Body of pancreas (tissue), 4 donors: ENCODE data around the gene PTK7. TPM values are rescaled to one million over a fixed set of nuclear protein-coding genes. Genes with fewer than 3 reads are reported as not detected.
A peak's percentile ranks its signal among the peaks of the same experiment; 100 is the strongest.
"Not testable (repeated sequence)": the region's sequence is repeated elsewhere in the genome, so short reads cannot be mapped to it uniquely, and the experiment has no call there.

Source experiments
- ATAC-seq: fragments of 150-250 bp; one replicate; pipeline ENCODE4 v1.9.1; 2016
- DNase-seq, 4 donors: peaks; one replicate each; pipeline ENCODE4 v3.0.0-alpha.2; 2019
- H3K27ac ChIP-seq, 4 donors: fragments of 200-600 bp; sonication (generic); 1 replicate in 3 of 4; 2 replicates in 1 of 4; pipeline versions ENCODE4 v1.5.1 to v1.6.1; 2016 to 2019; ENCODE audit warnings: mild to moderate bottlenecking in 1 of 4, mixed read lengths in 1 of 4, moderate library complexity in 1 of 4
- H3K27me3 ChIP-seq, 2 donors: fragments of 200-600 bp; sonication (generic); one replicate each; pipeline ENCODE4 v1.6.0; 2016; ENCODE audit warnings: mild to moderate bottlenecking in 1 of 2
- H3K36me3 ChIP-seq, 2 donors: fragments of 200-600 bp; sonication (generic); replicated peaks in 1 of 2; 2 replicates each; pipeline ENCODE4 v1.5.1; 2016; ENCODE audit warnings: low read depth in 2 of 2; ENCODE audit not compliant: insufficient read depth in 1 of 2
- H3K4me1 ChIP-seq: fragments of 200-600 bp; sonication (generic); one replicate; pipeline ENCODE4 v1.6.0; 2016
- H3K4me3 ChIP-seq, 2 donors: fragments of 200-600 bp; sonication (generic); 1 replicate in 1 of 2; 2 replicates in 1 of 2; pipeline ENCODE4 v1.5.1; 2016 to 2019
- H3K9me3 ChIP-seq, 3 donors: fragments of 200-600 bp; sonication (generic); 1 replicate in 2 of 3; 2 replicates in 1 of 3; pipeline ENCODE4 v1.5.1; 2016
- POLR2A ChIP-seq, 3 donors: fragments of 450-650 bp; IDR thresholded peaks; one replicate each; pipeline ENCODE4 v1.6.1; 2016; ENCODE audit warnings: antibody characterized with exemption in 3 of 3, mild to moderate bottlenecking in 2 of 3
- WGBS, 2 donors: methylation state at CpG; one replicate each; pipeline ENCODE4 v1.1.5; 2017; 5-methylcytosine and 5-hydroxymethylcytosine counted together
- intact Hi-C: fragments of 100-400 bp; cut with DNase I; formaldehyde crosslinking; loops from one replicate; pipeline ENCODE4 v1.15.1; 2023
- total RNA-seq, 2 donors: library from RNA; depleted of rRNA; stranded (reverse); fragments of >200 nt; gene quantifications; one replicate each; pipeline ENCODE4 v1.1.0, GENCODE V29; 2016
- TF ChIP-seq, protein P1 (sequence below), 7 experiments: fragments of 450-650 bp in 4 of 7; fragments of 200-600 bp in 3 of 7; sonication (generic) in 3 of 7; IDR thresholded peaks; one replicate each; pipeline ENCODE4 v1.5.1; 2016 to 2019; ENCODE audit warnings: antibody characterized with exemption in 7 of 7

The PTK7 gene
- total RNA-seq, 2 donors from 2014 or later: 26.4 to 28.0 TPM

- Histone ChIP-seq H3K4me1 (no peaks in the 10 kb centered on the region), H3K27me3 (no peaks in the 10 kb centered on the region), H3K36me3 (no peaks in the 10 kb centered on the region), H3K9me3 (no peaks in the 10 kb centered on the region), H3K4me3 (no peak overlapping the region), H3K27ac (no peak overlapping the region)
- intact Hi-C loops: no loop called here
- ATAC-seq (no peak), DNase-seq (no peak)
- TF ChIP-seq POLR2A (IDR thresholded peaks at IDR 0.05): no peak
- TF ChIP-seq, protein P1, sequence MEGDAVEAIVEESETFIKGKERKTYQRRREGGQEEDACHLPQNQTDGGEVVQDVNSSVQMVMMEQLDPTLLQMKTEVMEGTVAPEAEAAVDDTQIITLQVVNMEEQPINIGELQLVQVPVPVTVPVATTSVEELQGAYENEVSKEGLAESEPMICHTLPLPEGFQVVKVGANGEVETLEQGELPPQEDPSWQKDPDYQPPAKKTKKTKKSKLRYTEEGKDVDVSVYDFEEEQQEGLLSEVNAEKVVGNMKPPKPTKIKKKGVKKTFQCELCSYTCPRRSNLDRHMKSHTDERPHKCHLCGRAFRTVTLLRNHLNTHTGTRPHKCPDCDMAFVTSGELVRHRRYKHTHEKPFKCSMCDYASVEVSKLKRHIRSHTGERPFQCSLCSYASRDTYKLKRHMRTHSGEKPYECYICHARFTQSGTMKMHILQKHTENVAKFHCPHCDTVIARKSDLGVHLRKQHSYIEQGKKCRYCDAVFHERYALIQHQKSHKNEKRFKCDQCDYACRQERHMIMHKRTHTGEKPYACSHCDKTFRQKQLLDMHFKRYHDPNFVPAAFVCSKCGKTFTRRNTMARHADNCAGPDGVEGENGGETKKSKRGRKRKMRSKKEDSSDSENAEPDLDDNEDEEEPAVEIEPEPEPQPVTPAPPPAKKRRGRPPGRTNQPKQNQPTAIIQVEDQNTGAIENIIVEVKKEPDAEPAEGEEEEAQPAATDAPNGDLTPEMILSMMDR (IDR thresholded peaks at IDR 0.05): no peak
- 85 to 87% methylated on average over 9 of the region's 9 CpGs for WGBS, 2 donors
These were observed 29.6 kb downstream of the PTK7 start for GRCh38 chr6:43105538-43106222.

DNA sequence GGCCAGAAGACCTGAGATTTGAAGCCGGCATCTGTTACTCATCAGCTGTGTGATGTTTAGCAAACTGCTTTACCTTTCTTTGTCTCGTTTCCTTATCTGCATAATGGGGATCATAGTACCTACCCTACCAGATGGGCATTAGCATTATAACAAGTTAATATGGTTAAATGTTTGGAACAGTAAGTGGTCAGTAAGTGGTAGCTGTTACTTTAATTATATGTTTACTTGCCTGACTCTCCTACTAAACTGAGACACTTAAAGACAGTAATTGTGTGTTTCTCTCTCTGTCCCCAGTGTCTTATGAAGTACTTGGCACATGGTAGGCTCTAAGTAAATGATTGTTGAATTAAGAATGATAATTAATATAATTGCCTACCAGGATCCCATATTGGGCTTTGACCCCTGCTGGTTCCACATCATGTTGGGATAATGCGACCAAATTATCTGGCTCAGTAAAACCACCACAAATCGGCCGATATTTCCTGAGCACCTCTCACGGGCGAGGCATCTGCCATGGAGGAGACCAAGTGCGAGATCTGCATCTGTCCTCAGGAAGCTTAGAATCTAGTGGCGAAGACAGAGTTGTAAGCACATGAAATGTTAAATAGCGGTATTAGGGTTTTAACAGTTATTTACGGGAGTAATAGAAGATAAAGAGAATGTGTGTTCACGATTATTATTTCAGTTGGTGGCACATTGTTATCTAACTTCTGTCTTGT, 31.4 kb downstream of the PTK7 start:
- intact Hi-C loops: no loop called here
- Histone ChIP-seq H3K36me3 (no peaks in the 10 kb centered on the region), H3K4me1 (no peaks in the 10 kb centered on the region), H3K9me3 (no peaks in the 10 kb centered on the region), H3K27me3 (no peaks in the 10 kb centered on the region), H3K4me3 (no peak overlapping the region), H3K27ac (no peak overlapping the region)
- ATAC-seq: no peak
- TF ChIP-seq, protein P1 (IDR thresholded peaks at IDR 0.05): no peak
- no peak for TF ChIP-seq POLR2A (IDR thresholded peaks at IDR 0.05)
- 87 to 91% methylated on average over 12 of the region's 12 CpGs for WGBS, 2 donors
- DNase-seq: no peak

DNA sequence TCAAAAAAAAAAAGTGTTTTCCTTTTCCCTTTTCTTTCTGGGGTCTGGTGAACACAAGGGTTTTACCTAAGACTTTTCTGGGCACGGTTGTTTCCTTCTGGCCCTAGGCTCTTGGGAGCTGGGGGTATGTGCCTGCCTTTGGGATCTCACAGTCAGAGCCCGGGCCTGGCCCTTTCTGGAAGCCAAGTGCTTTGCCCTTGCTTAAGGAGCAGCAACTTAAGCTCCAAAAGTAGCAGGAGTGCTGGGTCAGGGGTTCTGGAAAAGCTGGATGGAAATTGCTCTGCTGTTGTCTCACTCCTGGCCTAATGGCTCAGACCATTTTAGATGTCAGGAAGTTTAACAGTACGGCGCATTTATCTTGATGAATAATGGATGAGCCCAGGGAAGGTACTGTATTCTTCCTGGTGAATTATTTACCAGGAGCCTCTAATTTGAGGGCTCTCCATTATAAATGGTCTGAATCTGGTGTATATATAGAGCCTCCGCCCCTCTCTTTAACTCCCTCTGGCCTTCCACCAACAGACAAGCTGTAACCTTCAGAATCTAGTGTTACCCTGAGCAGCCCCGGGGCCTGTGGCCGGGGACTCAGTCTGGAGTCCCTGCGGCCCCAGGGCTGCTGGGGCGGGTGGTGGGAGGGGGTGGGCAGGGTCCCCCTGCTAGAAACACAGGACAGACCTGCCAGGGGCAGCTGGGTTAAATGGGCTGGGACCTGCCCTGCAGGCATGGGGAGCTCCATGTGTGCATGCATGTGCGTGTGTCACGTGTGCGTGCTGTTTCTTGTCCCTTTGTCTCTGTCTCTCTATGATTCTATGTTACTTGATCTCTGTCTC, 37.5 kb downstream of the PTK7 start:
- TF ChIP-seq, protein P1 (IDR thresholded peaks at IDR 0.05): no peak
- no peak for TF ChIP-seq POLR2A (IDR thresholded peaks at IDR 0.05)
- peak overlapping the region in 1 of 4 donors; percentile 24 for H3K27ac ChIP-seq
- H3K27me3 ChIP-seq: no peaks in the 10 kb centered on the region
- H3K36me3 ChIP-seq: no peaks in the 10 kb centered on the region
- no peak overlapping the region for H3K4me3 ChIP-seq
- ATAC-seq (peak; percentile 28), DNase-seq (no peak)
- WGBS, 2 donors: 72 to 81% methylated on average over 11 to 12 of the region's 12 CpGs
- intact Hi-C loops: no loop called here
- H3K9me3 ChIP-seq: no peaks in the 10 kb centered on the region
- H3K4me1 ChIP-seq: peaks cover 9% of the 10 kb centered on the region

DNA sequence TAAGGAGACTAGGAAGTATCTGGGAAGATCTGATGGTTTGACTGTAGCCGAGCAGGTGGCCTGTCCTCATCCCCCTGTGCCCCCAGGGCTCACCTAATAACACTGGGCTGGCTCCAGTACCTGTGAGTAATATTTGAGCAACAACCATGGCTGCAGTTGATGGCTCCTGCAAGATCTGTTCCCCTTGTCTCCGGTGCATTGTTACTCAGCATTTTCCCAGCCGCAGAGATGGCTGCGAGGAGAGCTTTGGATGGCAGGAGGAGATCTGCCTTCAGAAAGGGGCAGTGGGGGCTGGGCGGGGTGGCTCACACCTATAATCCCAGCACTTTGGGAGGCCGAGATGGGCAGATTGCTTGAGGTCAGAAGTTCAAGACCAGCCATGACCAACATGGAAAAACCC, 39.3 kb downstream of the PTK7 start:
- DNase-seq (no peak), ATAC-seq (no peak)
- Histone ChIP-seq H3K36me3 (no peaks in the 10 kb centered on the region), H3K27ac (no peak overlapping the region), H3K27me3 (no peaks in the 10 kb centered on the region), H3K4me3 (no peak overlapping the region), H3K9me3 (no peaks in the 10 kb centered on the region), H3K4me1 (peaks cover 9% of the 10 kb centered on the region)
- WGBS, 2 donors: 68 to 85% methylated on average over 4 to 6 of the region's 6 CpGs
- TF ChIP-seq, protein P1 (IDR thresholded peaks at IDR 0.05): no peak
- TF ChIP-seq POLR2A (IDR thresholded peaks at IDR 0.05): no peak
- intact Hi-C loops: no loop called here

- ATAC-seq, intact Hi-C loops, H3K27me3 ChIP-seq, H3K27ac ChIP-seq, H3K36me3 ChIP-seq, DNase-seq, H3K4me1 ChIP-seq, H3K4me3 ChIP-seq, H3K9me3 ChIP-seq: not testable (repeated sequence)
- WGBS, 2 donors: 89 to 94% methylated on average over 2 to 8 of the region's 8 CpGs
These were observed 41.4 kb downstream of the PTK7 start for GRCh38 chr6:43117466-43117865.
